NCI-H524 treated with DMSO at 0.1 percent for 48 hours (cell line): ENCODE measurements around the gene NME7.
A peak's percentile ranks its signal among the peaks of the same experiment; 100 is the strongest.
"Not testable (repeated sequence)": the region's sequence is repeated elsewhere in the genome, so short reads cannot be mapped to it uniquely, and the experiment has no call there.

ENCODE experiments used
- DNase-seq: peaks from one replicate; lab custom pipeline; 2025; lab: John Stamatoyannopoulos, UW

The NME7 gene

DNA sequence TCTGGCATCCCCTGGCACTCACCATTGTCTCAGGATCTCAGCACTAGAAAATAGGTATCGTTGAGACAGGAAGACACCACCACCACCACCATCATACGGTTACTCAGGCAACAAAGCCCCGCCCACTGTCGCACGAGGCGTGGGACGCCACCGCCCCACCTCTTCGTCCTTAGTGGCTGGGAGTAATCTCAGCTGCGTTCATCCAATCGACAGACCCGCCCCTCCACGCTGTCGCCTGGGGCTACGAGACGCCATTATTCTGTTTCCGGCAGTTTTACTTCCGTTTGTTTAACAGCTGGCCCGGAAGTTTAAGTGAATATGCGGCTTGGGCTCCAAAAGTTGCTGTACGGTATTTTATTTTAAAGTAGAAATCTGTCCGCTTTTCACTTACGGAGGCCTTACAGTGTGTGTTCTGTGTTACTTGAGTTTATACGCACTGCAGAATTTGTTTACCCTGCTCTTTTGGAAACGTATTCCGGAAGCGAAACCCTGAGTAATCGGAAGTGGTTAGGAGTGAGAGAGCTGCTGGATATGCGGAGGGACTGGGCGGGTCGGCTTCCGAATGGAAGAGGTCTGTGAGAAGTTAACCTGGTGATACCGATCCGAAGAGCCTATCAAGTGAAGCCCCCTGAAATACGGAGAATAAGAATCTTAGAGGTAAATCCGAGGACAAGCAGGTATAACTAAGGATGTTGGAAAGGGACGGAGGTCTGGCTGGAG, at the start of gene NME7, which contains the start of gene BLZF1:
NME7 (minus strand) TSS at position 112 of the 720 bp plus-strand sequence; CDS start at position 25, 87 bp downstream.
BLZF1 (plus strand) TSS at position 510 of the 720 bp plus-strand sequence. CDS start 1,328 bp downstream, outside the sequence.
- peak; percentile 88 for DNase-seq

GRCh38 chr1:169414952-169415351, 47.4 kb upstream of the NME7 start:
- DNase-seq = no peak

DNA sequence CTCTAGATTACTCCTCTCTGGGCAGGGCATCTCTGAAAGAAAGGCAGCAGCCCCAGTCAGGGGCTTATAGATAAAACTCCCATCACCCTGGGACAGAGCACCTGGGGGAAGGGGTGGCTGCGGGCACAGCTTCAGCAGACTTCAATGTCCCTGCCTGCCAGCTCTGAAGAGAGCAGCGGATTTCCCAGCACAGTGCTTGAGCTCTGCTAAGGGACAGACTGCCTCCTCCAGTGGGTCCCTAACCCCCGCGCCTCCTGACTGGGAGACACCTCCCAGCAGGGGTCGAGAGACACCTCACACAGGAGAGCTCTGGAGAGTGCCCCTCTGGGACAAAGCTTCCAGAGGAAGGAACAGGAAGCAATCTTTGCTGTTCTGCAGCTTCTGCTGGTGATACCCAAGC, 40.7 kb upstream of the NME7 start:
- not testable (repeated sequence) for DNase-seq

DNA sequence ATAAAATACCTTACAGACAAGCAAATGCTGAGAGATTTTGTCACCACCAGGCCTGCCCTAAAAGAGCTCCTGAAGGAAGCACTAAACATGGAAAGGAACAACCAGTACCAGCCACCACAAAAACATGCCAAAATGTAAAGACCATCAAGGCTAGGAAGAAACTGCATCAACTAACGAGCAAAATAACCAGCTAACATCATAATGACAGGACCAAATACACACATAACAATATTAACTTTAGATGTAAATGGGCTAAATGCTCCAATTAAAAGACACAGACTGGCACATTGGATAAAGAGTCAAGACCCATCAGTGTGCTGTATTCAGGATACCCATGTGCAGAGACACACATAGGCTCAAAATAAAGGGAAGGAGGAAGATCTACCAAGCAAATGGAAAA, 35.0 kb upstream of the NME7 start:
- DNase-seq = not testable (repeated sequence)

DNA sequence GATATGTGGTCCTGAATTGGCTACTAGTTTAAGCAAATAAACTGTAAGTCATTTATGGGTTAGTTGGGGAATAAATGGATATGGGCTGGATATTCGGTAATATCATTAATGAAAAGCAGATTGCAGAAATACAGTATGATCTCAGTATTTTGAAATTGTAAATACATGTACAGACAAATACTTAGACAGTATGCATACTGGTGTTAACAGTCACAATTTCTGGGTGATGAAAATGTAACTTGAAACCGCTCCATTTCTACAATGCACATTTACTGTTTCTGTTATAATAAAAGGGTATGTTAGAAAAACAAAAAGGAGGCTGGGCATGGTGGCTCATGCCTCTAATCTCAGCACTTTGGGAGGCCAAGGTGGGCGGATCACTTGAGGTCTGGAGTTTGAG, 28.4 kb upstream of the NME7 start:
- DNase-seq = no peak

DNA sequence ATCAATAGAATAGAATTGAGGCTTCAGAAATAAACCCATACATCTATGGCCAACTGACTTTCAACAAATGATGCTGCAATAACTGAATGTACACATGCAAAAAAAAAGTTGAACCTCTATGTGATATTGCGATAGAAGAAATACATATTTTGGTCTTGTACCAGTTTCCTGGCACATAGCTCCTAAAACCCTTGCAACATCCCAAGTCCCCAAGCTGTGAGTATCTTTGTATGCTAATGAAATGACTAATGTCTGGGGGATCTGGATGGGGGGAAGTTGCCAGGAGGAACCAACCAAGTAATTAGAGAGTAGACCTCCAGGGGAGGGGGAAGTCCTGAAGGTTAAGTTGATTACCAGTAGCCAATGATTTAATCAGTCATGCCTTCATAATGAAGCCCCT, 24.8 kb upstream of the NME7 start:
- DNase-seq = no peak

GRCh38 chr1:169390303-169390702, 22.7 kb upstream of the NME7 start:
- no peak for DNase-seq

DNA sequence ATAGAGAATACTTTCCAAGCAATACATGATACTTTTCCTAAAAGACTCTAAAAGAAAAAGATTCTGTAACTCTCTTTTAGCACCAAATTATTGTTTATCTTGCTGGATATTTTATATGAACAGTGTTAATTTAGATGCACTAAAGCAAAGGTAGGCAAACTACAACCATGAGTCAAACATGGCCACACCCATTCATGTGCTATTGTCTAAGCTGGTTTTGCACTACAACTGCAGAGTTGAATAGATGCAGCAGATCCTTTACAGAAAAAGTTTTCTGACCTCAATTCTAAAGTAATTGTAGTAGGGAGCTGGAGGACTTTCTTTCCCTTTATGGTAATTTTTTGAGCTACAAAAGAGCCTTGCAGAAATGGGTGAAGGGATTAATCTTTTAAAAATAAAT, 19.8 kb upstream of the NME7 start:
- no peak for DNase-seq

GRCh38 chr1:169383449-169383848, 15.9 kb upstream of the NME7 start:
- no peak for DNase-seq

- no peak for DNase-seq
These were observed 13.6 kb upstream of the NME7 start for GRCh38 chr1:169381162-169381561.

DNA sequence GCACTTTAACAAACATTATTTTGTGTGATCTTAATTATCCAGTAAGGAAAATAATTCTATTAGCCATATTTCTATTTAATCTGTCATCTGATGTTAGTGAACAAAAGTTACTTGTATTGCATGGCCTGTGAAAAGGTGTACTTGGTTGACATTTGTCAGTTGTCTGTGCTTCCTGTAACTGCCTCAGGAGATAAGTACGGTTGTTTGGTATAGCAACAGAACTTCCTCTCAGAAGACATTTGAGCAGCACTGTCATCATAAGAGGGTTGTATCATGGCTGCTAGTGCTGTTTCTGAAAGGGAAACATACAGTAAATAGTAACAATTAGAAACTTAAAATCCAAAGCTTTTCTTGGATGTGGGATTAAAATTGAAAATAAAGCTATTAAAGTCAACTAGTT, 3.8 kb upstream of the NME7 start:
- no peak for DNase-seq

GRCh38 chr1:169368406-169368769, 791 bp upstream of the NME7 start:
- DNase-seq = no peak

- peak; percentile 33 for DNase-seq
These were observed 406 bp downstream of the NME7 start for GRCh38 chr1:169367096-169367685.

GRCh38 chr1:169364948-169365347, 2.6 kb downstream of the NME7 start:
- no peak for DNase-seq

GRCh38 chr1:169363046-169363730, 4.4 kb downstream of the NME7 start:
- DNase-seq = no peak

- no peak for DNase-seq
These were observed 6.3 kb downstream of the NME7 start for GRCh38 chr1:169361281-169361680.

DNA sequence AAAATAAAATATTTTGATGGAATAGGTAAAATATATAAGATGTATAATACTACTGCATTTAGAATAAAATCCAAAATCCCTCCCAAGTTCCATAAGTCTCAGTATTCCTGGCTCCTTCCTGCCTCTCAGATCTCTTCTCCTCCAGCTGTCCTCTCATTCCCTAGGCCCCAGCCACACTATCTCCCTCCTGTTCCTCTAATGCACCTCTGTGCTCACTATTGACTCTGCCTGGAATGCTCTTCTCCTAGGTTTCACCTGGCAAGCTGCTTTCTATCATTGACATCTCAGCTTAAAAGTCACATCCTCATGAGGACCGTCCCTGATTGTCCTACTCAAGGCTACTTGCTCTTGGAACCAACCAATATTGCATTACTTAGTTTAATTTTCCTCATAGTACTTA, 7.2 kb downstream of the NME7 start:
- no peak for DNase-seq

GRCh38 chr1:169348383-169349036, 19.1 kb downstream of the NME7 start:
- no peak for DNase-seq

- no peak for DNase-seq
These were observed 19.8 kb downstream of the NME7 start for GRCh38 chr1:169347688-169348382.

GRCh38 chr1:169346036-169346589, 21.5 kb downstream of the NME7 start:
- no peak for DNase-seq

GRCh38 chr1:169345511-169345910, 22.1 kb downstream of the NME7 start:
- DNase-seq = no peak

- DNase-seq = not testable (repeated sequence)
These were observed 25.5 kb downstream of the NME7 start for GRCh38 chr1:169342096-169342495.
